Tibial nerve (tissue), 3 donors: ENCODE data around the gene RALGAPB.

Source experiments
- POLR2A ChIP-seq, 2 donors: fragments of 450-650 bp; IDR thresholded peaks; one replicate each; pipeline ENCODE4 v1.6.1; 2017; ENCODE audit warnings: antibody characterized with exemption in 2 of 2, mild to moderate bottlenecking in 2 of 2, moderate library complexity in 2 of 2
- TF ChIP-seq, protein P1 (sequence below), 5 experiments: fragments of 200-600 bp in 3 of 5; fragments of 450-650 bp in 2 of 5; sonication (generic) in 3 of 5; IDR thresholded peaks; one replicate each; pipeline ENCODE4 v1.5.1; 2016 to 2019; ENCODE audit warnings: antibody characterized with exemption in 5 of 5, mild to moderate bottlenecking in 3 of 5, moderate library complexity in 2 of 5

DNA sequence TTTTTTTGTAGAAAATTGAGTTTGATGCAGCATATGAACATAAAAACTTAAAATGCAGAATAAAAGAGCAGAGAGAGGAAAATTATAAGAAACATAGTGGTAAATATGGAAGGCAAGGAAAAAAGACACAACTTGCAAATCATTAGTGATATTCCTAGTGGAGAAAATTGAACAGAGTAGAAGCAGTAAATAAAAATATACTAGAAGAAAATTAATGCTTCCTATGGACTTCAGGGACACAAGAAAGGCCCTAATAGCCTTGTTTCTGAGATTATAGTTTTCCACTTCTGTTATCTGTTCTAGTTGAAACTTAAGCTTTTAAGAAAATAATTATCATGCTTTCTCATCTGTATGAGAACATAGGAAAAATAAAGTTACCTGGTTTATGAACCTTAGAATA is 82.8 kb downstream of the RALGAPB start:
- TF ChIP-seq, protein P1, sequence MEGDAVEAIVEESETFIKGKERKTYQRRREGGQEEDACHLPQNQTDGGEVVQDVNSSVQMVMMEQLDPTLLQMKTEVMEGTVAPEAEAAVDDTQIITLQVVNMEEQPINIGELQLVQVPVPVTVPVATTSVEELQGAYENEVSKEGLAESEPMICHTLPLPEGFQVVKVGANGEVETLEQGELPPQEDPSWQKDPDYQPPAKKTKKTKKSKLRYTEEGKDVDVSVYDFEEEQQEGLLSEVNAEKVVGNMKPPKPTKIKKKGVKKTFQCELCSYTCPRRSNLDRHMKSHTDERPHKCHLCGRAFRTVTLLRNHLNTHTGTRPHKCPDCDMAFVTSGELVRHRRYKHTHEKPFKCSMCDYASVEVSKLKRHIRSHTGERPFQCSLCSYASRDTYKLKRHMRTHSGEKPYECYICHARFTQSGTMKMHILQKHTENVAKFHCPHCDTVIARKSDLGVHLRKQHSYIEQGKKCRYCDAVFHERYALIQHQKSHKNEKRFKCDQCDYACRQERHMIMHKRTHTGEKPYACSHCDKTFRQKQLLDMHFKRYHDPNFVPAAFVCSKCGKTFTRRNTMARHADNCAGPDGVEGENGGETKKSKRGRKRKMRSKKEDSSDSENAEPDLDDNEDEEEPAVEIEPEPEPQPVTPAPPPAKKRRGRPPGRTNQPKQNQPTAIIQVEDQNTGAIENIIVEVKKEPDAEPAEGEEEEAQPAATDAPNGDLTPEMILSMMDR (IDR thresholded peaks at IDR 0.05) = no peak
- TF ChIP-seq POLR2A (IDR thresholded peaks at IDR 0.05) = no peak
